Breast epithelium (tissue), 4 donors: ENCODE measurements around the gene EVA1B. TPM values are rescaled to one million over a fixed set of nuclear protein-coding genes. Genes with fewer than 3 reads are reported as not detected.

Source experiments
- DNase-seq, 2 donors: peaks; one replicate each; pipeline ENCODE4 v3.0.0-alpha.2; 2019; ENCODE audit warnings: low spot score in 2 of 2
- H3K27ac ChIP-seq, 2 donors: fragments of 200-600 bp; sonication (generic) in 1 of 2; one replicate each; pipeline ENCODE4 v1.5.1; 2016 to 2019; ENCODE audit warnings: mild to moderate bottlenecking in 1 of 2
- H3K27me3 ChIP-seq, 2 donors: fragments of 200-600 bp; sonication (generic) in 1 of 2; one replicate each; pipeline versions ENCODE4 v1.5.1 to v1.6.0; 2017 to 2019; ENCODE audit warnings: control low read depth in 1 of 2, mild to moderate bottlenecking in 1 of 2
- H3K36me3 ChIP-seq: fragments of 200-600 bp; one replicate; pipeline ENCODE4 v1.5.1; 2019
- H3K4me1 ChIP-seq, 2 donors: fragments of 200-600 bp; sonication (generic); one replicate each; pipeline ENCODE4 v1.5.1; 2016 to 2019; ENCODE audit warnings: control low read depth in 1 of 2
- H3K4me3 ChIP-seq, 3 donors: fragments of 200-600 bp; sonication (generic); 1 replicate in 2 of 3; 2 replicates in 1 of 3; pipeline ENCODE4 v1.5.1; 2016 to 2019; ENCODE audit warnings: mild to moderate bottlenecking in 3 of 3, moderate library complexity in 2 of 3
- H3K9me3 ChIP-seq, 2 donors: fragments of 200-600 bp; sonication (generic) in 1 of 2; one replicate each; pipeline ENCODE4 v1.5.1; 2016 to 2019; ENCODE audit warnings: control low read depth in 1 of 2
- CTCF ChIP-seq, 3 donors: fragments of 450-650 bp; IDR thresholded peaks; one replicate each; pipeline ENCODE4 v1.5.1; 2016 to 2017; ENCODE audit warnings: antibody characterized with exemption in 3 of 3, mild to moderate bottlenecking in 3 of 3, moderate library complexity in 3 of 3
- POLR2A ChIP-seq: fragments of 450-650 bp; IDR thresholded peaks from one replicate; pipeline ENCODE4 v1.6.1; 2016; ENCODE audit warnings: antibody characterized with exemption, mild to moderate bottlenecking, moderate library complexity
- POLR2AphosphoS5 ChIP-seq, 3 donors: sonication (generic); formaldehyde crosslinking; IDR thresholded peaks; one replicate each; pipeline ENCODE4 v1.6.1; 2017; ENCODE audit warnings: antibody characterized with exemption in 3 of 3
- intact Hi-C: fragments of 100-400 bp; cut with DNase I; formaldehyde crosslinking; loops from one replicate; pipeline ENCODE4 v1.15.1; 2023; ENCODE audit warnings: low total_unique reads
- total RNA-seq, 3 donors: library from RNA; depleted of rRNA; stranded (reverse); fragments of >200 nt; gene quantifications; one replicate each; pipeline ENCODE4 v1.1.0, GENCODE V29; 2016

EVA1B gene
- total RNA-seq, 3 donors from 2014 or later = 62.1 to 129 (median 118) TPM

- intact Hi-C loops = no loop called here
- H3K9me3 ChIP-seq = no peaks in the 10 kb centered on the region
- no peak overlapping the region for H3K27ac ChIP-seq
- TF ChIP-seq POLR2AphosphoS5 (IDR thresholded peaks at IDR 0.05) = no peak
- no peak for TF ChIP-seq POLR2A
- TF ChIP-seq CTCF (IDR thresholded peaks at IDR 0.05) = no peak
- H3K4me1 ChIP-seq = no peaks in the 10 kb centered on the region
- no peak for DNase-seq
- H3K4me3 ChIP-seq = no peak overlapping the region
- H3K36me3 ChIP-seq = no peaks in the 10 kb centered on the region
- no peaks in the 10 kb centered on the region for H3K27me3 ChIP-seq
These were observed 49.2 kb downstream of the EVA1B start for GRCh38 chr1:36274201-36274600.

GRCh38 chr1:36273024-36273423 lies 50.4 kb downstream of the EVA1B start:
- Histone ChIP-seq H3K27me3 (no peaks in the 10 kb centered on the region), H3K9me3 (no peaks in the 10 kb centered on the region), H3K4me3 (no peak overlapping the region), H3K36me3 (no peaks in the 10 kb centered on the region), H3K4me1 (no peaks in the 10 kb centered on the region), H3K27ac (no peak overlapping the region)
- intact Hi-C loops = no loop called here
- TF ChIP-seq POLR2A = no peak
- no peak for TF ChIP-seq POLR2AphosphoS5 (IDR thresholded peaks at IDR 0.05)
- TF ChIP-seq CTCF (IDR thresholded peaks at IDR 0.05) = no peak
- no peak for DNase-seq

Other genes starting within 250 kb of the EVA1B start
- gene TEKT2, start 239.6 kb downstream of the EVA1B start, total RNA-seq = 1 to 10 TPM in 1 of 3 donors, under 1 TPM in 1, not detected in 1; 0.98 to 1.2 TPM
- gene ADPRS, start 234.8 kb downstream of the EVA1B start, total RNA-seq = 10 to 100 TPM; 26.2 to 48.7 (median 39.7) TPM
- 10 to 100 TPM in 2 of 3 donors, 1 to 10 TPM in 1; 3.4 to 20.6 (median 11.1) TPM for gene COL8A2, start 198.4 kb downstream of the EVA1B start, total RNA-seq
- 100 to 1,000 TPM; 107 to 118 (median 116) TPM for gene TRAPPC3, start 174.2 kb downstream of the EVA1B start, total RNA-seq
- gene MAP7D1, start 167.5 kb downstream of the EVA1B start, total RNA-seq = 10 to 100 TPM; 67.4 to 78.0 (median 68.6) TPM
- gene THRAP3, start 99.2 kb downstream of the EVA1B start, total RNA-seq = 100 to 1,000 TPM in 2 of 3 donors, 10 to 100 TPM in 1; 81.6 to 128 (median 122) TPM
- 10 to 100 TPM in 2 of 3 donors, under 1 TPM in 1; 0.80 to 18.7 (median 18.0) TPM for gene SH3D21, start 17.3 kb downstream of the EVA1B start, total RNA-seq
- gene STK40, start 62.3 kb upstream of the EVA1B start, total RNA-seq = 10 to 100 TPM; 22.5 to 36.0 (median 26.2) TPM
- 10 to 100 TPM; 31.8 to 49.5 (median 39.7) TPM for gene LSM10, start 74.3 kb upstream of the EVA1B start, total RNA-seq
- 10 to 100 TPM; 12.5 to 19.3 (median 15.1) TPM for gene OSCP1, start 126.8 kb upstream of the EVA1B start, total RNA-seq
- 10 to 100 TPM; 72.9 to 99.1 (median 79.3) TPM for gene MRPS15, start 140.7 kb upstream of the EVA1B start, total RNA-seq
- 10 to 100 TPM; 17.3 to 54.2 (median 28.8) TPM for gene CSF3R, start 159.3 kb upstream of the EVA1B start, total RNA-seq